Measurements from ENCODE around the gene MR1. TPM values are rescaled to one million over a fixed set of nuclear protein-coding genes. Genes with fewer than 3 reads are reported as not detected.

MR1 gene
- total and polyA plus RNA-seq, 9 of the 15 experiments (the other 6 are each of a cell fraction or from before 2014, with no cell fraction given), result 9.7 to 21.7 (median 15.6) TPM

DNA sequence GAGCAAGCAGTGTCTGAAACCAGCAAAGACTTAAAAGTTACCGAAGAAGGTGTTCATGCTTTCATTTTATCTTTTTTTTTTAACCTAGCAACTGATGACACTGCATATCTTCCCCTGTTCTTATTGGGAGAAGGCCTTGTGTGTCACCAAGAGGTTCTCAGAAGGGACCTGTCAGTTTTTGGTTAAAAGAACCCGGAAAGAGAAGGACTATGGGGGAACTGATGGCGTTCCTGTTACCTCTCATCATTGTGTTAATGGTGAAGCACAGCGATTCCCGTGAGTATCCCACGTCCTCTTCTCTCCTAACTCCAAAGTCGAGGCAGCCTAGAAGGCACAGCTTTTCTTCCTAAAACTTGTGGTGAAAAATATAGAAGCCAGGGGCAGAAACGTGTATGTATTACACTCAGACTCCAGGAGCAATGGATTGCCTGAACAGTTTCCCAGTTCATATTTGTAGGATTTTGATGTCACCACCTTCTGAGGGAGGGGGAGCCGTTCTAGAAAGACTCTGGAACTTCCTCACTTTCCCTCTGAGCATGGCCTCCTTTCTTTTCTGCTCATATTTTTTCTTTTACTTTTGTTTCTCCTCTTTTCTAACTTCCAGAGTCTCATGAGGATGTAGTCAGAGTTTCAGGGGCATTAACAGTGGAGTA lies at the start of gene MR1 (continued):
- TF ChIP-seq, protein P1, sequence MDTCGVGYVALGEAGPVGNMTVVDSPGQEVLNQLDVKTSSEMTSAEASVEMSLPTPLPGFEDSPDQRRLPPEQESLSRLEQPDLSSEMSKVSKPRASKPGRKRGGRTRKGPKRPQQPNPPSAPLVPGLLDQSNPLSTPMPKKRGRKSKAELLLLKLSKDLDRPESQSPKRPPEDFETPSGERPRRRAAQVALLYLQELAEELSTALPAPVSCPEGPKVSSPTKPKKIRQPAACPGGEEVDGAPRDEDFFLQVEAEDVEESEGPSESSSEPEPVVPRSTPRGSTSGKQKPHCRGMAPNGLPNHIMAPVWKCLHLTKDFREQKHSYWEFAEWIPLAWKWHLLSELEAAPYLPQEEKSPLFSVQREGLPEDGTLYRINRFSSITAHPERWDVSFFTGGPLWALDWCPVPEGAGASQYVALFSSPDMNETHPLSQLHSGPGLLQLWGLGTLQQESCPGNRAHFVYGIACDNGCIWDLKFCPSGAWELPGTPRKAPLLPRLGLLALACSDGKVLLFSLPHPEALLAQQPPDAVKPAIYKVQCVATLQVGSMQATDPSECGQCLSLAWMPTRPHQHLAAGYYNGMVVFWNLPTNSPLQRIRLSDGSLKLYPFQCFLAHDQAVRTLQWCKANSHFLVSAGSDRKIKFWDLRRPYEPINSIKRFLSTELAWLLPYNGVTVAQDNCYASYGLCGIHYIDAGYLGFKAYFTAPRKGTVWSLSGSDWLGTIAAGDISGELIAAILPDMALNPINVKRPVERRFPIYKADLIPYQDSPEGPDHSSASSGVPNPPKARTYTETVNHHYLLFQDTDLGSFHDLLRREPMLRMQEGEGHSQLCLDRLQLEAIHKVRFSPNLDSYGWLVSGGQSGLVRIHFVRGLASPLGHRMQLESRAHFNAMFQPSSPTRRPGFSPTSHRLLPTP (IDR thresholded peaks at IDR 0.05; ENCODE audit: borderline replicate concordance, extremely low read depth, insufficient read length), result no peak
- TF ChIP-seq ZFP1 (CRISPR knock-in tag; IDR thresholded peaks at IDR 0.05) (no peak), NELFE (IDR thresholded peaks at IDR 0.05; ENCODE audit: insufficient read depth, insufficient read length) (no peak), EWSR1 (IDR thresholded peaks at IDR 0.05; ENCODE audit: borderline replicate concordance, low read depth, partially characterized antibody) (no peak), KHSRP (IDR thresholded peaks at IDR 0.05) (peak; percentile 69), MCM7 (IDR thresholded peaks at IDR 0.05) (no peak), CCAR2 (IDR thresholded peaks at IDR 0.05; ENCODE audit: low read depth, low read length) (no peak), CBX5 (IDR thresholded peaks at IDR 0.05; ENCODE audit: borderline replicate concordance, low read depth) (no peak), PHF8 (IDR thresholded peaks at IDR 0.05; ENCODE audit: borderline replicate concordance, low read length) (peak; percentile 74; the same call in 1 of the 2 replicates), ZNF408 (CRISPR knock-in tag; IDR thresholded peaks at IDR 0.05; ENCODE audit: low read depth) (no peak), ILK (tag; IDR thresholded peaks at IDR 0.05; ENCODE audit: borderline replicate concordance, low read depth) (no peak), RBM25 (IDR thresholded peaks at IDR 0.05; ENCODE audit: low read depth, low read length, severe bottlenecking) (peak; percentile 89), ZFPM2 (CRISPR knock-in tag; IDR thresholded peaks at IDR 0.05) (no peak), ZNF124 (CRISPR knock-in tag; IDR thresholded peaks at IDR 0.05) (no peak), ZSCAN29 (IDR thresholded peaks at IDR 0.05) (no peak), ZNF583 (CRISPR knock-in tag; IDR thresholded peaks at IDR 0.05) (no peak), ZFP36 (IDR thresholded peaks at IDR 0.05; ENCODE audit: low read depth, low read length, partially characterized antibody) (no peak), ZNF274 (IDR thresholded peaks at IDR 0.05; ENCODE audit: borderline replicate concordance, low read depth, low read length) (no peak), ZNF23 (CRISPR knock-in tag; IDR thresholded peaks at IDR 0.05) (no peak)
- TF ChIP-seq, protein P2, sequence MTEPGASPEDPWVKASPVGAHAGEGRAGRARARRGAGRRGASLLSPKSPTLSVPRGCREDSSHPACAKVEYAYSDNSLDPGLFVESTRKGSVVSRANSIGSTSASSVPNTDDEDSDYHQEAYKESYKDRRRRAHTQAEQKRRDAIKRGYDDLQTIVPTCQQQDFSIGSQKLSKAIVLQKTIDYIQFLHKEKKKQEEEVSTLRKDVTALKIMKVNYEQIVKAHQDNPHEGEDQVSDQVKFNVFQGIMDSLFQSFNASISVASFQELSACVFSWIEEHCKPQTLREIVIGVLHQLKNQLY (CRISPR knock-in tag; conservative IDR thresholded peaks at IDR 0.05), result no peak
- TF ChIP-seq, protein P3, sequence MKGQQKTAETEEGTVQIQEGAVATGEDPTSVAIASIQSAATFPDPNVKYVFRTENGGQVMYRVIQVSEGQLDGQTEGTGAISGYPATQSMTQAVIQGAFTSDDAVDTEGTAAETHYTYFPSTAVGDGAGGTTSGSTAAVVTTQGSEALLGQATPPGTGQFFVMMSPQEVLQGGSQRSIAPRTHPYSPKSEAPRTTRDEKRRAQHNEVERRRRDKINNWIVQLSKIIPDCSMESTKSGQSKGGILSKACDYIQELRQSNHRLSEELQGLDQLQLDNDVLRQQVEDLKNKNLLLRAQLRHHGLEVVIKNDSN (CRISPR knock-in tag; IDR thresholded peaks at IDR 0.05), result no peak
- TF ChIP-seq, protein P4, sequence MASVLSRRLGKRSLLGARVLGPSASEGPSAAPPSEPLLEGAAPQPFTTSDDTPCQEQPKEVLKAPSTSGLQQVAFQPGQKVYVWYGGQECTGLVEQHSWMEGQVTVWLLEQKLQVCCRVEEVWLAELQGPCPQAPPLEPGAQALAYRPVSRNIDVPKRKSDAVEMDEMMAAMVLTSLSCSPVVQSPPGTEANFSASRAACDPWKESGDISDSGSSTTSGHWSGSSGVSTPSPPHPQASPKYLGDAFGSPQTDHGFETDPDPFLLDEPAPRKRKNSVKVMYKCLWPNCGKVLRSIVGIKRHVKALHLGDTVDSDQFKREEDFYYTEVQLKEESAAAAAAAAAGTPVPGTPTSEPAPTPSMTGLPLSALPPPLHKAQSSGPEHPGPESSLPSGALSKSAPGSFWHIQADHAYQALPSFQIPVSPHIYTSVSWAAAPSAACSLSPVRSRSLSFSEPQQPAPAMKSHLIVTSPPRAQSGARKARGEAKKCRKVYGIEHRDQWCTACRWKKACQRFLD (CRISPR knock-in tag; IDR thresholded peaks at IDR 0.05), result no peak; the same call in 1 of the 2 replicates
- TF ChIP-seq, protein P5, sequence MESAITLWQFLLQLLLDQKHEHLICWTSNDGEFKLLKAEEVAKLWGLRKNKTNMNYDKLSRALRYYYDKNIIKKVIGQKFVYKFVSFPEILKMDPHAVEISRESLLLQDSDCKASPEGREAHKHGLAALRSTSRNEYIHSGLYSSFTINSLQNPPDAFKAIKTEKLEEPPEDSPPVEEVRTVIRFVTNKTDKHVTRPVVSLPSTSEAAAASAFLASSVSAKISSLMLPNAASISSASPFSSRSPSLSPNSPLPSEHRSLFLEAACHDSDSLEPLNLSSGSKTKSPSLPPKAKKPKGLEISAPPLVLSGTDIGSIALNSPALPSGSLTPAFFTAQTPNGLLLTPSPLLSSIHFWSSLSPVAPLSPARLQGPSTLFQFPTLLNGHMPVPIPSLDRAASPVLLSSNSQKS (CRISPR knock-in tag; IDR thresholded peaks at IDR 0.05), result no peak
